DMS114 treated with DMSO at 0.1 percent for 48 hours (cell line): ENCODE measurements around the gene SCNN1G.
"Not testable (repeated sequence)": the region's sequence is repeated elsewhere in the genome, so short reads cannot be mapped to it uniquely, and the experiment has no call there.

Experiments used
- DNase-seq: peaks from one replicate; lab custom pipeline; 2025; ENCODE audit not compliant: unreplicated experiment; lab: John Stamatoyannopoulos, UW

The SCNN1G gene

DNA sequence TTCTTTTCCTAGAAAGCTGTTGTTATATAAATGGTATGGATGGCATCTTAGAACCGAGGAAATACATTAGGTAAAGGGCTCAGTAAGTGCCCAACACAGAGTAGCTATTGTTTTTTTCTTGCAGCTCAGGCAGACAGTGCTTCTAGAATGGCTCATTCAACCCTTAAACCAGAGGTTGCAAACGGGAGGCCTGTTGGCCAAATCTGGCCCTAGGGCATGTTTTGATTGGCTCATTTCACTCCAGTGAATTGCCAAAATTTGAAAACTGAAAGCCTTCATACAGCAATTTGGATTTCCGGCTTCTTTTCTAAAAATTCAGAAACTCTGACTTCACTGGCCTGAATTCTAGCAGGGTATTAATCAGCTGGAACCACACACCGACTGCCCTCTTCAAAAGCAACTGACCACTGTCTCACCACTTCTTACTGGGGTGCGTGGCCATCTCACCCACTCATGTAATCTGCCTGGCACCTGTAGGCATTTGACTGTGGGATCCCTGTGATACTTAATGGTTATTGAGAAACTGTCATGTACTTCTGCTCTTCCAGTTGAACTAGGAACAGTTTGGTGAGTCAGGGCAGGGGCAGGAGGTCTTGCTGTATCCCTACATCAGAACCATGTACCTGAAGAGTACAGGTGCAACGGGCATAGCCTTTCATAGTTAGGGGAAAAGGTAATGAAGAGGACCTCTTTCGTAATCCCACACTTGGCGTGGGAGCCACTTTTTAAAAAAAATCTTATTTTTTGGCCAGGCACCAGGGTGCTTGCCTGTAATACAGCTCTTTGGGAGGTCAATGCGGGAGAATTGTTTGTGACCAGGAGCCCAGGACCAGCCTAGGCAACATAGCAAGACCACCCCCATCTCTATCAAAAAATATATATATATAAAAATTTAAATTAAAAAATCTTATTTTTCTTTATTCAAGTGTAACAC is 66.0 kb downstream of the SCNN1G start:
- DNase-seq: no peak

DNA sequence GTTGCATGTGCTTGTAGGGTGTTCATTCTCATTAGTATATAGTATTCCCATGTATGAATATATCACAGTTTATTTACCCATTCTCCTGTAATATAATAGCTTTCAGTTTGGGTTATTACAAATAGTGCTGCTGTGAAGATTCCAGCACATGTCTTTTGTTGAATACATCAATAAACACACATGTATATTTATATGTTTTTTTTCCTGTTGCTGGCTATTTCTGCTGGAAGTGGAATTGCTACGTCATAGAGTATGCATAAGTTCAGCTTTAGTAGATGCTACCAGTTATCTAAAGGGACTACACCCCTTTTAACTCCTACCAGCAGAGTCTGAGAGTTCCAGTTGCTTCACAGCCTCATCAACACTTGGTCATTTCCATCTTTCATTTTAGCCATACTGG is 67.3 kb downstream of the SCNN1G start:
- DNase-seq: no peak

DNA sequence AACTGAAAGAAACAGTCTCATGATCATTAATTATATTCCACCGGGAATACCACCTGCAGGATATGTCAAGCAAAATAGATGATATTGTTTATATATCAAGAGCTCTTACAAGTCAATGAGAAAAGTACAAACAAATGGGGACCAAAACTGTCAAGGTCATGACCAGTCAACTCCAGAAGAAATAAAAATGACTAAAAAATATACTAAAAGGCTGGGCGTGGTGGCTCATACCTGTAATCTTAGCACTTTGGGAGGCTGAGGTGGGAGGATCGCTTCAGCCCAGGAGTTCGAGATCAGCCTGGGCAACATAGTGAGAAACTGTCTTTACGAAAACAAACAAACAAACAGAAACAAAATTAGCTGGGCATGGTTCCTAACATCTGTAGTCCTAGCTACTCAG is 69.8 kb downstream of the SCNN1G start:
- DNase-seq: no peak

DNA sequence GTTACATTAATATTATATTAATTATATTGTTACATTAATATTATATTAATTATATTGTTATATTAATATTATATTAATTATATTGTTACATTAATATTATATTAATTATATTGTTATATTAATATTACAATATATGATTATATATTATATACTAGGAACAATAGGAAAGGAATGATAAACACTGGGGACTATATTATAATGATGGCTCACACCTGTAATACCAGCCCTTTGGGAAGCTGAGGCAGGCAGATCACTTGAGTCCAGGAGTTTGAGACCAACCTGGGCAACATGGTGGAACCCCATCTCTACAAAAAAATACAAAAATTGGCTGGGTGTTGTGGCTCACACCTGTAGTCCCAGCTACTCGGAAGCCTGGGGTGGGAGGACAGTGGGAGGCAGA is 71.1 kb downstream of the SCNN1G start:
- not testable (repeated sequence) for DNase-seq

DNA sequence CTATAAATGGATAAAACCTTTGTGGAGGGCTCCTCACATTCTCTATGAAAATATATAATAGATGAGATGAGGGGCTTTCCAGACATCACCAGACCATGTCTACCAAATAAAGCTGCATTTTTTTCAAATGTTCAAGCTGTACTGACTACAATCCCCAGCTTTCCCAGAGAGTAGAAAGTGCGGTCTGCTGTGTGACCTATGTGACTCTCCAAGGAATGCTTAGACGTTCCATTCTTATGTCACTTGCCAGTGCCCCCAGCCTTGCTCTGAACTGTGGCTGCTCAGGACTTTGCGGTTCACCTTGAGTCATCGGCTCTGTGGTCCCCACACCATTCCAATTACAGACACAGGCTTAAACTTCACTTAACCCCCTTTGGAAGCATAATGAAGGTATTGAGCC is 71.8 kb downstream of the SCNN1G start:
- no peak for DNase-seq

DNA sequence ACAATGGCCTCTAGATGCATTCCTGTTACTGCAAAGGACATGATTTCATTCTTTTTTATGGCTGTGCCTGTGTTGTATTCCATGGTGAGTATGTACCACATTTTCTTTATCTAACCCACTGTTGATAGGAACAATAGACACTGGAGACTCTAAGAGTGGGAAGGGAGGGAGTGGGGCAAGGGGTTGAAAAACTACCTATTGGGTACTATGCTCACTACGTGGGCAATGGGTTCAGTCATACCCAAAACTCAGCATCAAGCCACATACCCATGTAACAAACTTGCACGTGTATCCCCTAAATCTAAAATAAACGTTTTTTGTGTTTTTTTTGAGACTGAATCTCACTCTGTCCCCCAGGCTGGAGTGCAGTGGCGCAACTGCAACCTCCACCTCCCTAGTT is 72.5 kb downstream of the SCNN1G start:
- DNase-seq: no peak

DNA sequence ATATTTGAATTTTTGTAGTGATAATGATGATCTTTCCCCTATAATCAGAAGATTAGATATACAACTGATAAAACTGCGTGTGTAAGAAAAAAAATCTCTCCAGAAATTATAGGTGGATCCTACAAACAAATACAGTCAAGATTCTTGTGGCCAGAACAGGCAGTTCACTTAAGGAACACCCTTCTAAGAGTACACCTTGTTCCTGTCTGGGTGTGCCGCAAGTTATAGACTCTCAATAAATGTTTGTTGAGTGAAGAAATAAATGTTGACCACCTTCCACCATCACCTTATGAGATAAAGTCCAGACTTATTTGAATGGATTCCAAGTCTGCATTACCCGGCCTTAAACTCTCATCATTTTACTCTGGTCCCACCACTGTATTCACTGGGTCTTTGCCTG is 73.9 kb downstream of the SCNN1G start:
- no peak for DNase-seq

DNA sequence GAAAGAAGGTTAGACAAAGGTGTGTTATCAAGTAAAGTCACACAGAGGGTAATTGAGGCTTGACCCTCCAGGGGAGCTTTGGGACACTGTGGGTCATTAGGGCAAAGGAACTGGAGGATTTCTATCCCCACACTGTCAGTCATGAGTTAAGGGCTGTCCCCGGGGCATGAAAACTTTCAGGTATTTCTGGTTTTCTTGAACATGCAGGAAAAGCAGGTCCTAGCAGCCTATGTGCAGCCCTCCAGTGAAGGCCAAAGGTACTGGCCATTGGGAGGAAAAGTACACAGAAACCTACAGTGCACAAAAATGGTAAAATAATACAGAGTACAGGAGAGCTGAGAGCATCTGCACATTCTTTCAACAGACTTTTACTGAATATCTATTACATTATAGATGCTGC is 75.1 kb downstream of the SCNN1G start:
- no peak for DNase-seq

DNA sequence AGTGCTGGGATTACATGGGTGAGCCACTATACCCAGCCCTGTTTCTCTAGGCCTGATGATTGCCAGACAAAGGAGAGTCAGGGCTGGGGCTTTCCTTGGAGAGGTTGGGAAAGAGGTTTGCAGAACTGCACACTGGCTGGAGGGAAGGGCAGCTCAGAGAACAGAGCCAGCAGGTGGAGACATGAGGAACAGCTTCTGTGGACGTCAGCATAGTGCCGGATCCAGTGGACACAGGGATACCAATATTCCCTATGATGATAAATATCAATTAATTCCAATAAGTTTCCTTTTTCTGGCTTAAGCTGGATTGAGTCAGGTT is 76.3 kb downstream of the SCNN1G start:
- no peak for DNase-seq
